Measurements from ENCODE around the gene HSD11B1. TPM values are rescaled to one million over a fixed set of nuclear protein-coding genes. Genes with fewer than 3 reads are reported as not detected.

Gene HSD11B1
- total RNA-seq, 4 donors from 2014 or later, result 3.0 to 16.0 (median 6.8) TPM

- intact Hi-C loops (cut with DNase I; ENCODE audit: low total_unique reads), result no loop called here
- TF ChIP-seq POLR2A (IDR thresholded peaks at IDR 0.05), result no peak
- no peak for TF ChIP-seq CTCF (IDR thresholded peaks at IDR 0.05 in 4 of 5, conservative IDR thresholded peaks at IDR 0.05 in 1 of 5)
- Histone ChIP-seq H3K4me3 (no peak overlapping the region), H3K27ac (no peak overlapping the region), H3K9me3 (no peaks in the 10 kb centered on the region), H3K4me1 (no peaks in the 10 kb centered on the region), H3K27me3 (no peaks in the 10 kb centered on the region), H3K36me3 (no peaks in the 10 kb centered on the region)
- in situ Hi-C loops (cut with MboI; ENCODE audit: low sequenced_read_pairs in 4 of 4), result no loop called here
- ATAC-seq (no peak), DNase-seq (no peak)
Observed at GRCh38 chr1:209737118-209737505, 32.5 kb downstream of the HSD11B1 start.

GRCh38 chr1:209738270-209738669 is 33.6 kb downstream of the HSD11B1 start:
- ATAC-seq (no peak), DNase-seq (no peak)
- H3K36me3 ChIP-seq, result no peaks in the 10 kb centered on the region
- TF ChIP-seq CTCF (IDR thresholded peaks at IDR 0.05 in 4 of 5, conservative IDR thresholded peaks at IDR 0.05 in 1 of 5), result no peak
- no peak for TF ChIP-seq POLR2A (IDR thresholded peaks at IDR 0.05)
- no peaks in the 10 kb centered on the region for H3K9me3 ChIP-seq
- H3K4me1 ChIP-seq, result no peaks in the 10 kb centered on the region
- no peak overlapping the region for H3K27ac ChIP-seq
- in situ Hi-C loops (cut with MboI; ENCODE audit: low sequenced_read_pairs in 4 of 4), result no loop called here
- intact Hi-C loops (cut with DNase I; ENCODE audit: low total_unique reads), result no loop called here
- H3K27me3 ChIP-seq, result no peaks in the 10 kb centered on the region
- no peak overlapping the region for H3K4me3 ChIP-seq

- ATAC-seq, result no peak
- Histone ChIP-seq H3K36me3 (no peaks in the 10 kb centered on the region), H3K9me3 (no peaks in the 10 kb centered on the region), H3K4me3 (no peak overlapping the region), H3K27ac (no peak overlapping the region), H3K4me1 (no peaks in the 10 kb centered on the region), H3K27me3 (no peaks in the 10 kb centered on the region)
- in situ Hi-C loops (cut with MboI; ENCODE audit: low sequenced_read_pairs in 4 of 4) (no loop called here), intact Hi-C loops (cut with DNase I; ENCODE audit: low total_unique reads) (no loop called here)
- no peak for TF ChIP-seq POLR2A (IDR thresholded peaks at IDR 0.05)
- TF ChIP-seq CTCF (IDR thresholded peaks at IDR 0.05 in 4 of 5, conservative IDR thresholded peaks at IDR 0.05 in 1 of 5), result no peak
- no peak for DNase-seq
Observed at GRCh38 chr1:209741193-209741592, 36.5 kb downstream of the HSD11B1 start.

- no peak for ATAC-seq
- Histone ChIP-seq H3K9me3 (no peaks in the 10 kb centered on the region), H3K4me3 (no peak overlapping the region), H3K27me3 (no peaks in the 10 kb centered on the region), H3K4me1 (no peaks in the 10 kb centered on the region), H3K36me3 (no peaks in the 10 kb centered on the region), H3K27ac (peak overlapping the region in 1 of 4 donors; percentile 41)
- TF ChIP-seq CTCF (IDR thresholded peaks at IDR 0.05 in 4 of 5, conservative IDR thresholded peaks at IDR 0.05 in 1 of 5) (no peak), POLR2A (IDR thresholded peaks at IDR 0.05) (no peak)
- no peak for DNase-seq
- intact Hi-C loops (cut with DNase I; ENCODE audit: low total_unique reads), result no loop called here
- in situ Hi-C loops (cut with MboI; ENCODE audit: low sequenced_read_pairs in 4 of 4), result no loop called here
Observed at GRCh38 chr1:209741889-209742288, 37.2 kb downstream of the HSD11B1 start.

- H3K27ac ChIP-seq, result peak overlapping the region in 1 of 4 donors; percentile 41
- no peaks in the 10 kb centered on the region for H3K27me3 ChIP-seq
- ATAC-seq (peak; percentile 53 to 59), DNase-seq (no peak)
- no peak overlapping the region for H3K4me3 ChIP-seq
- TF ChIP-seq CTCF (IDR thresholded peaks at IDR 0.05 in 4 of 5, conservative IDR thresholded peaks at IDR 0.05 in 1 of 5) (no peak), POLR2A (IDR thresholded peaks at IDR 0.05) (no peak)
- H3K4me1 ChIP-seq, result no peaks in the 10 kb centered on the region
- intact Hi-C loops (cut with DNase I; ENCODE audit: low total_unique reads), result no loop called here
- H3K36me3 ChIP-seq, result no peaks in the 10 kb centered on the region
- H3K9me3 ChIP-seq, result no peaks in the 10 kb centered on the region
- in situ Hi-C loops (cut with MboI; ENCODE audit: low sequenced_read_pairs in 4 of 4), result no loop called here
Observed at GRCh38 chr1:209742409-209743144, 37.9 kb downstream of the HSD11B1 start.

All from gastrocnemius medialis (tissue), 4 donors.